ENCODE results near the gene UBXN10.

The UBXN10 gene

DNA sequence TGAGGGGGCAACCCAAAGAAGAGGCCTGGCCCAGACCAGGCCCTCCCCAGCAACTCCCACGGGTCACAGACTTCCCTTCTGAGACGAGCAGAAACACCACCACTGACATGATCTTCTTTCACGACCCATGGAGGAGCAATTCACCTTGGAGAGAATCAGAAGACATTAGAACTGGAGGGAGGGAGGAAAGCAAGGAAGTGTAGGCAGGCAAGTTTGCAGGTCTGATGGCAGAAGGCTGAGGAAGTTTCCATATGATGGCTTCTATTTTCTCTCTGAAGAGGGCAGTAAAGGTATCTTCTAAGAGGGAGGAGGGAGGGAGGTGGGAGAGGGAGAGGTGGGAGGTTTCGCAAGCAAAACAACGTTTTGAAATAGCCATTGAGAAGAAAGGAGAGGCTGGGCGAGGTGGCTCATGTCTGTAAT lies 1.4 kb upstream of the UBXN10 start:
- no peak for DNase-seq

DNA sequence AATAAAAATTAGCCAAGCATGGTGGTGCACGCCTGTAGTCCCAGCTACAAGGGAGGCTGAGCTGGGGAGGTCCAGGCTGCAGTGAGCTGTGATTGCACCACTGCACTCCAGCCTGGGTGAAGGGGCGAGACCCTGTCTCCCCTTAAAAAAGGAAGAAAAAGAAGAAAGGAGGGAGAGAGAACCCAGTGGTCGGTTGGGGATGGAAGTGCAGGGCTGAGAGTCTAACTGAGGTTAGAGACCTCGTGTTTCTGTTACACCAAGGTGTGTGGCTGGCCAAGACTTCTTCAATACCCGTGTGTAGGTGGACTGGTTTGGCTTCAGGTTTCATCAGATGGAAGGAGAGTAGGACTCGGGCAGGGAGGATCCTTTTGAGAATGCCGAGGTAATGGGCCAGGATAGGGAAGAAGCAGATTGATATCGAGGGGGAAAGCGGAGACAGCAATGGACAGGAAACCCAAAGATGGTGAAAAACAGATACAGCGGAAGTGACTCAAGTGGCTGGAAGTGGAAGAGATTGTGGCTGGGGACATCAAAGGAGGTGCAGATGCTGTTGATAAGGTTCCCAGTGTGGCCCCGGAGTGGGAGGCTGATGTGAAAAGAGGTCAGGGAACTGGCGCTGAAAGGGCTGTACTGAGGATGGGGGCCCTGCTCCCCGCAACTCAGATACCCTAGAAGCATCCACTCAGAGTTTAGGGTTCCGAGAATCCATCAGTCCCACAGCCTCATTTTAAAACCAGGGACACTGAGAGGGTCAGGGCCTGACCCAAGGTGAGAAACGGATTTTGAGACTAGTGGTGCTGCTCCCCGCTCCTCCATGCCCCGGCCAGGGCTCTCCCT lies 681 bp upstream of the UBXN10 start:
- DNase-seq: peak; percentile 65

DNA sequence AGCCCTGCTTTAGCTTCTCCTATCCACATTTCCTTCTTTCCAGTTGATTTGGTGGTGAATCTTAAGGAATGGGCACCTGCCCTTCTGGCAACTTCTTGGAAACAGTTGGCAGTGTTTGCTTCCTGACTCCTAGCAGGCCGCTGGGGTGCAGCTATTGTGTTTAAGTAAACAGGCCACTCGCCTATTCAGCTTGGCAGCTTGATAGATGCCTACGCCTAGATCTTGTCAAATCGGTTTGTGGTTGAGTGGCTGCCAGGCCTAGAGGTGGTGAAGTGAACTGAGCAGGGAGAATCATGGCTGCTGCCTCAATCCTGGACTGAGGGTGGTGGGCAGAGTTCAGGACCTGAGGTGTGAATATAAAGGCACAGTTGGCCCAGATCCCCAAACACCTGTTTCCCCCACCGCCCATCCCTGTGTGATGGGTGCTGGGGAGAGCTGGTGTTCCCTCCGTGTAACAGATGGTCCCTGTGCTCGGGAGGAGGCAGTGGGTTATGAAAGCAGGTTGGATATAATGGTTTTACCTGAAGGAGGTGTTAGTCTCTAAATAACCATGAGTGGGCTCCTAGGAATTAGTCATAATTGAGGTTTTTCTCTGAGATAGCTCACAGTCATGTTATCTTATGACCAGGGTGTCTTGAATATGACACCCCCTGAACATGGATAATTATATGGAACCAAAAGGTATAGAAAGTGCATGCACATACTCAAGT lies 1.4 kb downstream of the UBXN10 start:
- peak; percentile 34 for DNase-seq

DNA sequence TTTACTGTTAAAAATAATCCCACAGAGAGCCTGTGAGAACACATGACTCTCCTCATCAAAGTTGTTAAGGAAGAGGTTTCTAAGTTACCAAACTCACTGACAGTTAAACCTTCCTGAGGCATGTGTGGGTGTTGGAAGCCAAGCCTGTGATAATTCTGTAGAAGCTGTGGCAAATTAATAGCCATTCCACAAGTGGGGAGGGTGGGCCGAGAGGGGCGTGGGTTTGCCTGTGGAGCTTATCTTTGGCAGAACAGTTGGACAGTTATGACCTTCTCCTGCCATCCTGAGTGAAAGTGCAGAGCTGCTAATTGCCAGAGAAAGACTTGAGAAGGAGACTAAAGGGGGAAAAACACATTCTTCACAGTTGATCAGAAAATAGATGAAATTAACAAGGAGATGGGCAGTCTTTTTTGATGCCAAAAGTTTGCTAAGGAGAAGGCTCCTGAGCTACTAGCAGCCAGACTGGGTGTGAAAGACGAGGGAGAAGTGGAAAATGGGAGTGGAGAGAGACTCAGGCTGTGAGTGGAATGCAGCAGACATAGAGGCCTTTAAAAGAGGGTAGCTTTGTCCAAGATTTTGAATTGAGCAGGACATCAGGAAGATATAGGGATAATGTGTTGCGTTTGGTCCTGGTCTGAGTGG lies 2.0 kb downstream of the UBXN10 start:
- DNase-seq: no peak

- DNase-seq: no peak
These were observed 2.5 kb downstream of the UBXN10 start for GRCh38 chr1:20188455-20188817.

DNA sequence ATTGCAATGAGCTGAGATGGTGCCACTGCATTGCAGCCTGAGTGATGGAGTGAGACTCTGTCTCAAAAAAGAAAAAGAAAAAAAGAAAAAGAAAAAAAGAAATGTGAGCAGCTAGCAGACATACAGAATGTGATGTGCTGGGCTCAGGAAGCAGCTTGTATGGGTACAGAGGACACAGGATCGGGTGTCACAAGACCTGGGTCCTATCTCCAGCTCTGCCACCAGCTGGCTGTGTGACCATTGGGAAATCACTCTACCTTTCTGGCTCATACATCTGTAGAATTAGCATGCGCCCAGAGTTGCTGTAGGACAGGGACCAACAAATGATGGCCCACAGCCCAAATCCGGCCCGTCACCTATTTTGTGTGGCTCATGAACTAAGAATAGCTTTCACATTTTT lies 3.8 kb downstream of the UBXN10 start:
- DNase-seq: no peak

GRCh38 chr1:20190256-20191160 lies 4.6 kb downstream of the UBXN10 start:
- no peak for DNase-seq

DNA sequence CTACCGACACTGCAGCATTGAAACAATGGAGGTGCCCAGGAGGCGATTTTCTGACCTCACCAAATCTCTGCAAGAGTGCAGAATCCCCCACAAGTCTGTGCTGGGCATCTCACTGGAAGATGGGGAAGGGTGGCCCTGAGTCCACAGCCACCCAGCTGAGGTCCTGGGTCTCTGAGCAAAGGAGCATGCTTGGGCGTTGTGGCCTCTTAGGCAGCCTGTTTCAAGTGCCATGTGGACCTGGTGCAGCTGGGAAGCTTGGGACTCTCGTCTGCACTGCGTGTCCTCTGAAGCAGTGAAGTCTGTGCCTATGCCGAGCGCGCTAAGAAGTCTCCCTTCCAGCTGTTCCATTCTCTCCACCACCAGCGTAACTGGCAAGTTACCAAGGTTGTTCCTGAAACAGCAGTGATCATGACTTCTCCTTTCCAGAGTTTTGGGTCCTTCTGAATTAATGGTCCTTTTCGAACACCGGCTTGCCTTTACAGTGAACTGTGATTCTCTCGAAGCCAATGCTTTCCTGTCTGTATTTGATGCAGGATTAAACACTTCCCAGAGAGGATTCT lies 5.5 kb downstream of the UBXN10 start:
- DNase-seq: no peak

DNA sequence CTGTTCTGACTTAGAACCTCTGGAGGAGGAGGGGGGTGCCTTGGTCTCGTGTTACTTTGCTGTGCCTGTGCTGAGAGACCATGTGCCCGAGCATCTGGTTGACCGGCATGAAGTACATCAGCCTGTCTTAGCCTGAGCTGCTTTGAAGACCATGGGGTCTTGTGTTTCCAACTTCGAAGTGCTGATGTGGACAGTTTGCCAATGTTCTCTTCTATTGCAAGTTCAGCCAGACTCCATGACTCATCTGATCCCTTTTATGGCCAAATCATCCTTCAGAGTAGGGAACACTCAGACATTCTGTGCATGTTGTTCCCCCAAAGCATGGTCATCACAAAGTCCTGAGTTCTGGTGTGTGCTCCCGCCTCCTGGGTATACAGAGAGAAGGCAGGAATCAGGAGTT lies 6.5 kb downstream of the UBXN10 start:
- DNase-seq: no peak

- DNase-seq: no peak
These were observed 7.0 kb downstream of the UBXN10 start for GRCh38 chr1:20192871-20193411.

DNA sequence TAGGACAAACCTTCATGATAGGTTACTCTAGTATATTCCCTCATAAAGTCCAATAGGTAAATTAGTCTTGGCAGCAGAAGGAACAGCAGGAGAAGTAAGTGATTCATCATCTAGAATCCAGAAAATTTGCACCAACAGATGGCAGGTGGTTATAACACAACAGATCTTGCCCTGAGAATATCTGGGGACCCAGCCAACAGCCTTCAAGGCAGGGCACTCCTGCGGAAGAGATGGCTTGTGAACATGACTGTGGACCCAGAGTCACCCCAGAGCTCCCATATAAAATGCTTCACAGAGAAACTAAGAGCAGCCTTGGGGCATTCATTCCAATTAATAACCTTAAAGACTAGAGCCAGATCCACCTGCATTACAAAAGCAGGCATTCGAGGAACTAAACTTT lies 8.3 kb downstream of the UBXN10 start:
- no peak for DNase-seq

DNA sequence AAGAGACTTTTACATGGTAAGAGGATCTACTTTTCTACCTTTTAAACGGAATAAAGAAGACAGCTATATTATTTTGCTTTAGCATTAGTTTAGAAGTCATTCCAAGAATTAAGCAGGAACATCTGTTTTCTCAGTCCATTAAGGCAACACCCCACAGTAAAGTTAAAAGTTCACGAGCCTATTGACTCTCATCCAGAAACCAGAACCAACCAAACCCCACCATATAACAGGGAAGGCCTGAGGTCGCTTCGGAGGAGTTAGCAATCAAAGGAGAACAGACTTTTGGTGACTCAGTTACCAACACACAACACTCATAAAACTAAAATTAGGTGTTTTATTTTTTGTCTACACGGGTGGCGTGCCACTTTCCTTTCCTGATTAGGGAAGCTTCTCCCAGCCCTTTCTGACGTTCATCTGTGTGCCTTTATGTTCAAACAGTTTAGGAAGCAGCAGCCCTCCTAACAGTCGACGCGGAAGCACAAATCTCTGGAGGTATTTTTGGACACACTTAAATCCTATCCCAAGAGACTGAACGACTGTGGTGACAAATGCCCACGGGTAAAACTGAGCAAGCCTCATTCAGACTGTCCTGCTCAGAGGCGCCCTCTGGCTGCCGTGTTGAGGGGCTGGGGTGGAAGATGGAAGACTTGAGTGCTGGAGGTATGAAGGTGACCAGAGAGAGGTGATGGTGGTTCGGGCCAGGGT lies 9.0 kb downstream of the UBXN10 start:
- DNase-seq: peak; percentile 64

DNA sequence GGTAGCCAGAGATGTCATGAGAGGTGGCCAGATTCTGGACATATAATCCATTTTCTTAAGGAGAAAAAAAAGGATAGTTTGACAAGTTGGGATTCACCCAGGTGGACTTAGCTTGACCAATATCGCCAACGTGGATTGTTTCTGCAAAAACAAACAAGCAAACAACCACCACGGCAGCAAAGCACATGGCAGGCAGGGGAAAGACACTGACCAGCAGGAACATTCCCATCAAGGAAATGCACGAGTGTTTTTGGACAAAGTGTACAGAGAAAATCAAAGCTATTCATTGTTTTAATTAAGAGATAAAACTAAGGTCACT lies 9.5 kb downstream of the UBXN10 start:
- no peak for DNase-seq

GRCh38 chr1:20197329-20197791 lies 11.5 kb downstream of the UBXN10 start:
- no peak for DNase-seq

DNA sequence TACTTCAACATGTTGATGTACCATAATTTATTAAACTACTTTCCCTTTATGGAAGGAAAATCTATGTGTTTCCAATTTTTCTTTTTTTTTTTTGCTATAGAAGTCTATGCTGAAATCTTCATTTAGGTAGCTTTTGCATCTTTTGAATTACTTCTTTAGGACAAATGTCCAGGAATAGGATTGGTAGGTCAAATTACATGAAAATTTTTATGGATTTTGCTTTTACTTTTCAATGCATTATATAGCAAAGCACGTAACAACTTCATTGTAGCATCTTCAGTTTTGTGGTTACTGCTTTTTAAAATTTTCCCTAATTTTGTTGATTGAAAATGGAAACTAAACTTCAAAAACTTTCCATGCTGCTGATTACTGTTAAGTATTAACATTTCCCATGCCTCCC lies 12.4 kb downstream of the UBXN10 start:
- no peak for DNase-seq

GRCh38 chr1:20198918-20199317 lies 13.0 kb downstream of the UBXN10 start:
- no peak for DNase-seq

- no peak for DNase-seq
These were observed 13.5 kb downstream of the UBXN10 start for GRCh38 chr1:20199403-20199802.

DNA sequence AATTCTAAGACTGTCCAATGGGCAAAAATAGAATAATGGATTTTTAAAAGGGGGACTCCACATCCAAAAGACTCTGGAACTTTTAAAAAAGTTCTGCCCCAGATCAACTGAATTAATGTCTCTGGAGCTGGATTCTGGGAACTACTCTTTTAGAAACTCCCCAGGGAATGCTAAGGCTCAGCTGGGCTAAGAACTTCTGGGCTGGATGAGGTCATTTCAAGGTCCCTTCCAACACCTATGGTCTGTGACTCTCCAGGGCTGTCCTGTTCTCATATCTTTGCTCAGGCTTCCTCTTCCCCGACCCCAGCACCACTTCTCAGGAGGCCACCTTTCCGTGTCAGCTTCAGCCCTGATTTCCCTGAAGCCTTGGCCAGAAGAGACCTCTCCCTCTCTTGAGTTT lies 13.9 kb downstream of the UBXN10 start:
- DNase-seq: no peak

DNA sequence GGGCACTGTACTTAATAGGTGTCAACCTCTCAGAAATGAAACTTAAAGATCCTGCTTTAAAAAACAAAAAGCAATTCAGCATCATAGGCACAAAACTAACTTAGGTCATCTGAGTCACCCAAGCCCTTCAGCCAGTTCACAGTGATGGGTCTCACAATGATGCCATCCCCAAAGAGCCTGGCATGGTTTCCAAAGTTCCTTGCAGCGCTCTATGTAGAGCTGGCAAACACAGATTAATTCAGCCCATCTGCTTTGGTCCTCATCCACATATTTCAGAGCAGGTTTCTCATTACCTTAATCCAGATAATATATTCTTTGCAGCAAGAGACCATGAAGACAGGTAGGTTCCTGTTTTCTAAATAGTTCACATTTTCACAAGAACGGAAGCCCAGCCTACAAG lies 15.1 kb downstream of the UBXN10 start:
- DNase-seq: no peak

DNA sequence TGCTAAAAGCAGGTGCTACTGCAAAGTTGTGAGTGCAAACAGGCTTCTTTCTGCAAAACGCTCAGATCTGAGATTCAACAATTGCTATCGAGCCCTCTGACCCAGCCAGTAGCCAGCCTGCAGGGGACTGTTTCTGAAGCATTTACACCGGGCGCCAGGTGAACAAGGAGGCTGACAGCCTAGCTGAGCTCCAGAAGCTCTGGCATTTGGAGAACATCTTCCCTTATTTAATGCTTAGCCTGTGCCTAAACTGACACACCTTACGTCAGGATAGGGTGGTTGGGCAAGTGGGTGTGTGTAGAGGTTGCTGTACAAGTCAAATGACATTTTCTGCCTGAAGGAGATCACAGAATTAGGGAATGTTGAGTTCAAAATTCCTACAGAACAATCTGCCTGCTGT lies 16.3 kb downstream of the UBXN10 start:
- no peak for DNase-seq

GRCh38 chr1:20207546-20207945 lies 21.6 kb downstream of the UBXN10 start:
- DNase-seq: no peak

DNA sequence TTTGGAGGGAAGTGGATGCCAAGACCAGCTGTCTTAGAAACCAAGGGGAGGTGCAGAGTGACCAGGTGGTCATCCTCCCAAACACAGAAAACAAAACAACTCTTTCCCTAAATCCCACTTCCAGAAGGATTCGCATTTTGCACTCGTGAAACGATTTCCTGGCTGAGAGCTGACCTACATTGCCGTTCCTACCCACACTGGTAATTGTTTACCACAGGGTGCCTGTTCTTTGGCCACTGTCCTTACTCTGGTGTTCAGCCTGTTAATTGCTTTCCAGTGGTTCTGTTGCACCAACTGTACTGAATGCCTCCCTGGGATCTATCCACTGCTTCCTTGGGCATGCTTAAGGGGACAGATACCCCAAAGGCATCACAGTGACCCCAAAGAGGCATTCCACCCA lies 23.6 kb downstream of the UBXN10 start:
- no peak for DNase-seq
